Measurements from ENCODE around the gene SEMA6D.

SEMA6D gene

GRCh38 chr15:47741907-47742306 lies 24.6 kb downstream of the SEMA6D start:
- Histone ChIP-seq H2AFZ (ENCODE audit: low read depth, low read length) (no peak overlapping the region), H3K36me3 (ENCODE audit: insufficient read depth, low read length) (no peaks in the 10 kb centered on the region), H3K4me3 (ENCODE audit: low read depth in 1 of 2, low read length in 2 of 2) (no peak overlapping the region), H3K9me3 (ENCODE audit: insufficient read depth, low read length, severe bottlenecking) (no peaks in the 10 kb centered on the region), H3K79me2 (ENCODE audit: insufficient read depth, low read length) (no peaks in the 10 kb centered on the region), H4K20me1 (ENCODE audit: insufficient read depth, low read length) (no peaks in the 10 kb centered on the region), H3K4me1 (ENCODE audit: insufficient read depth, low read length) (no peaks in the 10 kb centered on the region), H3K4me2 (ENCODE audit: insufficient read depth, low read length) (no peak overlapping the region), H3K9ac (ENCODE audit: low read depth, low read length) (no peak overlapping the region), H3K27me3 (ENCODE audit: insufficient read depth, low read length, poor library complexity) (no peaks in the 10 kb centered on the region), H3K27ac (ENCODE audit: low read length) (no peak overlapping the region)
- ATAC-seq (ENCODE audit: insufficient read depth, low read depth) = no peak
- TF ChIP-seq EZH2 (IDR thresholded peaks at IDR 0.05; ENCODE audit: borderline replicate concordance, low read depth, low read length, severe bottlenecking) = no peak
- TF ChIP-seq CTCF (IDR thresholded peaks at IDR 0.05; ENCODE audit: borderline replicate concordance, extremely low read depth, low read length, poor library complexity, severe bottlenecking) = no peak
- no peak for DNase-seq

DNA sequence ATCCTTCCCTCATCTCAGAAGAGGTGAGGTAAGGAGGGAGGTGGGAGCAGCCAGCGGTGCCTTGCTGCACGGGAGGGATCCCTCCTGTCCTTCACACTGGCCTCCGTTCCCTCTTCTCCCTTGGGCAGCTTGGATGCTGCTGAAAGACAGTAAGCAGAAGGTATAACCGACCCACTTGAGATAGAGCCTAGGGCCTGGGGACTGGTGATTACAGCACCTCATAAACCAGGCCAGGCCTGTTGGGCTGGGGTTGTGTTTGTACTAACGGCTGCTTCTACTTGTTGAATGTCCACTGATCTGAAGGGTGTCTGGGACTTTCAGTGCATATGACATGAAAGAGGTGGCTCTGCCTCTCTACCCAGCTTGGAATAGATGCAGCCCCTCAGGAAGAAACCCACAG lies 25.0 kb downstream of the SEMA6D start:
- Histone ChIP-seq H3K36me3 (ENCODE audit: insufficient read depth, low read length) (no peaks in the 10 kb centered on the region), H3K9ac (ENCODE audit: low read depth, low read length) (no peak overlapping the region), H3K79me2 (ENCODE audit: insufficient read depth, low read length) (no peaks in the 10 kb centered on the region), H2AFZ (ENCODE audit: low read depth, low read length) (no peak overlapping the region), H3K4me3 (ENCODE audit: low read depth in 1 of 2, low read length in 2 of 2) (no peak overlapping the region), H3K27me3 (ENCODE audit: insufficient read depth, low read length, poor library complexity) (no peaks in the 10 kb centered on the region), H3K27ac (ENCODE audit: low read length) (no peak overlapping the region), H3K4me2 (ENCODE audit: insufficient read depth, low read length) (no peak overlapping the region), H3K4me1 (ENCODE audit: insufficient read depth, low read length) (no peaks in the 10 kb centered on the region), H4K20me1 (ENCODE audit: insufficient read depth, low read length) (no peaks in the 10 kb centered on the region), H3K9me3 (ENCODE audit: insufficient read depth, low read length, severe bottlenecking) (no peaks in the 10 kb centered on the region)
- TF ChIP-seq EZH2 (IDR thresholded peaks at IDR 0.05; ENCODE audit: borderline replicate concordance, low read depth, low read length, severe bottlenecking) = no peak
- no peak for TF ChIP-seq CTCF (IDR thresholded peaks at IDR 0.05; ENCODE audit: borderline replicate concordance, extremely low read depth, low read length, poor library complexity, severe bottlenecking)
- no peak for ATAC-seq (ENCODE audit: insufficient read depth, low read depth)
- DNase-seq = no peak

- H2AFZ ChIP-seq (ENCODE audit: low read depth, low read length) = no peak overlapping the region
- no peaks in the 10 kb centered on the region for H3K4me1 ChIP-seq (ENCODE audit: insufficient read depth, low read length)
- H3K27ac ChIP-seq (ENCODE audit: low read length) = no peak overlapping the region
- H3K4me2 ChIP-seq (ENCODE audit: insufficient read depth, low read length) = no peak overlapping the region
- H4K20me1 ChIP-seq (ENCODE audit: insufficient read depth, low read length) = no peaks in the 10 kb centered on the region
- no peaks in the 10 kb centered on the region for H3K27me3 ChIP-seq (ENCODE audit: insufficient read depth, low read length, poor library complexity)
- no peak for TF ChIP-seq CTCF (IDR thresholded peaks at IDR 0.05; ENCODE audit: borderline replicate concordance, extremely low read depth, low read length, poor library complexity, severe bottlenecking)
- TF ChIP-seq EZH2 (IDR thresholded peaks at IDR 0.05; ENCODE audit: borderline replicate concordance, low read depth, low read length, severe bottlenecking) = no peak
- H3K79me2 ChIP-seq (ENCODE audit: insufficient read depth, low read length) = no peaks in the 10 kb centered on the region
- H3K4me3 ChIP-seq (ENCODE audit: low read depth in 1 of 2, low read length in 2 of 2) = no peak overlapping the region
- H3K9ac ChIP-seq (ENCODE audit: low read depth, low read length) = no peak overlapping the region
- no peaks in the 10 kb centered on the region for H3K36me3 ChIP-seq (ENCODE audit: insufficient read depth, low read length)
- no peak for DNase-seq
- H3K9me3 ChIP-seq (ENCODE audit: insufficient read depth, low read length, severe bottlenecking) = no peaks in the 10 kb centered on the region
- ATAC-seq (ENCODE audit: insufficient read depth, low read depth) = no peak
Observed at GRCh38 chr15:47742742-47743141, 25.4 kb downstream of the SEMA6D start.

GRCh38 chr15:47743385-47743784 lies 26.1 kb downstream of the SEMA6D start:
- Histone ChIP-seq H3K27me3 (ENCODE audit: insufficient read depth, low read length, poor library complexity) (no peaks in the 10 kb centered on the region), H3K27ac (ENCODE audit: low read length) (no peak overlapping the region), H3K9ac (ENCODE audit: low read depth, low read length) (no peak overlapping the region), H3K4me2 (ENCODE audit: insufficient read depth, low read length) (no peak overlapping the region), H2AFZ (ENCODE audit: low read depth, low read length) (no peak overlapping the region), H3K79me2 (ENCODE audit: insufficient read depth, low read length) (no peaks in the 10 kb centered on the region), H4K20me1 (ENCODE audit: insufficient read depth, low read length) (no peaks in the 10 kb centered on the region), H3K4me1 (ENCODE audit: insufficient read depth, low read length) (no peaks in the 10 kb centered on the region), H3K36me3 (ENCODE audit: insufficient read depth, low read length) (no peaks in the 10 kb centered on the region), H3K9me3 (ENCODE audit: insufficient read depth, low read length, severe bottlenecking) (no peaks in the 10 kb centered on the region), H3K4me3 (ENCODE audit: low read depth in 1 of 2, low read length in 2 of 2) (no peak overlapping the region)
- TF ChIP-seq EZH2 (IDR thresholded peaks at IDR 0.05; ENCODE audit: borderline replicate concordance, low read depth, low read length, severe bottlenecking) (no peak), CTCF (IDR thresholded peaks at IDR 0.05; ENCODE audit: borderline replicate concordance, extremely low read depth, low read length, poor library complexity, severe bottlenecking) (no peak)
- ATAC-seq (ENCODE audit: insufficient read depth, low read depth) = no peak
- DNase-seq = no peak

Data from DND-41 (cell line).